HEK293 (cell line): ENCODE data around the gene CISH.

Experiments used
- GLIS2 ChIP-seq: fragments of 450-650 bp; formaldehyde crosslinking; IDR thresholded peaks from 2 replicates; pipeline ENCODE4 v1.5.1; 2016; ENCODE audit warnings: missing biosample characterization, missing genetic modification characterization
- IKZF3 ChIP-seq: fragments of 450-650 bp; IDR thresholded peaks from 2 replicates; pipeline ENCODE4 v1.5.0; 2018; ENCODE audit warnings: missing biosample characterization, mild to moderate bottlenecking, missing genetic modification characterization, moderate library complexity
- PRDM1 ChIP-seq: fragments of 450-650 bp; formaldehyde crosslinking; IDR thresholded peaks from 2 replicates; pipeline ENCODE4; 2016; ENCODE audit warnings: missing biosample characterization, missing genetic modification characterization
- REPIN1 ChIP-seq: fragments of 450-650 bp; formaldehyde crosslinking; IDR thresholded peaks from 2 replicates; pipeline ENCODE4 v1.5.1; 2017; ENCODE audit warnings: missing biosample characterization, missing genetic modification characterization, low read depth
- ZBTB20 ChIP-seq: fragments of 450-650 bp; formaldehyde crosslinking; IDR thresholded peaks from 2 replicates; pipeline ENCODE4 v1.5.1; 2016; ENCODE audit warnings: missing biosample characterization, missing genetic modification characterization
- ZBTB48 ChIP-seq: fragments of 450-650 bp; formaldehyde crosslinking; IDR thresholded peaks from 2 replicates; pipeline ENCODE4 v1.5.1; 2016; ENCODE audit warnings: missing biosample characterization, missing genetic modification characterization
- ZEB2 ChIP-seq: fragments of 450-650 bp; formaldehyde crosslinking; IDR thresholded peaks from 2 replicates; pipeline ENCODE4 v1.5.1; 2016; ENCODE audit warnings: missing biosample characterization, missing genetic modification characterization
- ZFP41 ChIP-seq: fragments of 450-650 bp; formaldehyde crosslinking; IDR thresholded peaks from 2 replicates; pipeline ENCODE4 v1.5.1; 2016; ENCODE audit warnings: missing biosample characterization, missing genetic modification characterization, borderline replicate concordance
- ZNF10 ChIP-seq: fragments of 450-650 bp; formaldehyde crosslinking; IDR thresholded peaks from 2 replicates; pipeline ENCODE4 v1.5.1; 2017; ENCODE audit warnings: missing biosample characterization, missing genetic modification characterization
- ZNF121 ChIP-seq: fragments of 450-650 bp; formaldehyde crosslinking; IDR thresholded peaks from 2 replicates; pipeline ENCODE4 v1.5.1; 2016; ENCODE audit warnings: missing biosample characterization, missing genetic modification characterization
- ZNF133 ChIP-seq: fragments of 450-650 bp; formaldehyde crosslinking; IDR thresholded peaks from 2 replicates; pipeline ENCODE4 v1.5.1; 2016; ENCODE audit warnings: missing biosample characterization, missing genetic modification characterization
- ZNF138 ChIP-seq: fragments of 450-650 bp; formaldehyde crosslinking; IDR thresholded peaks from 2 replicates; pipeline ENCODE4 v1.5.1; 2016; ENCODE audit warnings: missing biosample characterization, missing genetic modification characterization, borderline replicate concordance
- ZNF155 ChIP-seq: fragments of 450-650 bp; formaldehyde crosslinking; IDR thresholded peaks from 2 replicates; pipeline ENCODE4 v1.5.1; 2016; ENCODE audit warnings: missing biosample characterization, missing genetic modification characterization
- ZNF169 ChIP-seq: fragments of 450-650 bp; formaldehyde crosslinking; IDR thresholded peaks from 2 replicates; pipeline ENCODE4 v1.5.1; 2016; ENCODE audit warnings: missing biosample characterization, missing genetic modification characterization
- ZNF2 ChIP-seq: fragments of 450-650 bp; formaldehyde crosslinking; IDR thresholded peaks from 2 replicates; pipeline ENCODE4 v1.5.1; 2016; ENCODE audit warnings: missing biosample characterization, missing genetic modification characterization
- ZNF394 ChIP-seq: fragments of 450-650 bp; formaldehyde crosslinking; IDR thresholded peaks from 2 replicates; pipeline ENCODE4 v1.5.1; 2016; ENCODE audit warnings: missing biosample characterization, missing genetic modification characterization, mild to moderate bottlenecking, moderate library complexity, borderline replicate concordance
- ZNF560 ChIP-seq: fragments of 450-650 bp; formaldehyde crosslinking; IDR thresholded peaks from 2 replicates; pipeline ENCODE4 v1.5.1; 2017; ENCODE audit warnings: missing biosample characterization, missing genetic modification characterization, borderline replicate concordance
- ZNF623 ChIP-seq: fragments of 450-650 bp; formaldehyde crosslinking; IDR thresholded peaks from 2 replicates; pipeline ENCODE4 v1.5.1; 2016; ENCODE audit warnings: missing biosample characterization, missing genetic modification characterization
- ZNF624 ChIP-seq: fragments of 450-650 bp; formaldehyde crosslinking; IDR thresholded peaks from 2 replicates; pipeline ENCODE4 v1.5.1; 2017; ENCODE audit warnings: missing biosample characterization, missing genetic modification characterization
- ZSCAN23 ChIP-seq: fragments of 450-650 bp; formaldehyde crosslinking; IDR thresholded peaks from 2 replicates; pipeline ENCODE4 v1.5.1; 2016; ENCODE audit warnings: missing biosample characterization, missing genetic modification characterization
- TF ChIP-seq, protein P1 (sequence below): fragments of 450-650 bp; formaldehyde crosslinking; IDR thresholded peaks from 2 replicates; pipeline ENCODE4 v1.5.0; 2017; ENCODE audit warnings: missing biosample characterization, missing genetic modification characterization, borderline replicate concordance
- TF ChIP-seq, protein P2 (sequence below): fragments of 450-650 bp; formaldehyde crosslinking; IDR thresholded peaks from 2 replicates; pipeline ENCODE4 v1.5.1; 2016; ENCODE audit warnings: missing biosample characterization, missing genetic modification characterization
- TF ChIP-seq, protein P3 (sequence below): sonication (generic); formaldehyde crosslinking; IDR thresholded peaks from 2 replicates; pipeline ENCODE4 v1.8.1; 2022; ENCODE audit warnings: mild to moderate bottlenecking, moderate library complexity, missing genetic modification reagents
- TF ChIP-seq, protein P4 (sequence below): fragments of 450-650 bp; formaldehyde crosslinking; IDR thresholded peaks from 2 replicates; pipeline ENCODE4 v1.5.1; 2016; ENCODE audit warnings: missing biosample characterization, missing genetic modification characterization
- TF ChIP-seq, protein P5 (sequence below): fragments of 450-650 bp; formaldehyde crosslinking; IDR thresholded peaks from 2 replicates; pipeline ENCODE4 v1.5.1; 2016; ENCODE audit warnings: missing biosample characterization, missing genetic modification characterization
- TF ChIP-seq, protein P6 (sequence below): fragments of 450-650 bp; formaldehyde crosslinking; IDR thresholded peaks from 2 replicates; pipeline ENCODE4 v1.5.1; 2016; ENCODE audit warnings: missing biosample characterization, missing genetic modification characterization

CISH gene

DNA sequence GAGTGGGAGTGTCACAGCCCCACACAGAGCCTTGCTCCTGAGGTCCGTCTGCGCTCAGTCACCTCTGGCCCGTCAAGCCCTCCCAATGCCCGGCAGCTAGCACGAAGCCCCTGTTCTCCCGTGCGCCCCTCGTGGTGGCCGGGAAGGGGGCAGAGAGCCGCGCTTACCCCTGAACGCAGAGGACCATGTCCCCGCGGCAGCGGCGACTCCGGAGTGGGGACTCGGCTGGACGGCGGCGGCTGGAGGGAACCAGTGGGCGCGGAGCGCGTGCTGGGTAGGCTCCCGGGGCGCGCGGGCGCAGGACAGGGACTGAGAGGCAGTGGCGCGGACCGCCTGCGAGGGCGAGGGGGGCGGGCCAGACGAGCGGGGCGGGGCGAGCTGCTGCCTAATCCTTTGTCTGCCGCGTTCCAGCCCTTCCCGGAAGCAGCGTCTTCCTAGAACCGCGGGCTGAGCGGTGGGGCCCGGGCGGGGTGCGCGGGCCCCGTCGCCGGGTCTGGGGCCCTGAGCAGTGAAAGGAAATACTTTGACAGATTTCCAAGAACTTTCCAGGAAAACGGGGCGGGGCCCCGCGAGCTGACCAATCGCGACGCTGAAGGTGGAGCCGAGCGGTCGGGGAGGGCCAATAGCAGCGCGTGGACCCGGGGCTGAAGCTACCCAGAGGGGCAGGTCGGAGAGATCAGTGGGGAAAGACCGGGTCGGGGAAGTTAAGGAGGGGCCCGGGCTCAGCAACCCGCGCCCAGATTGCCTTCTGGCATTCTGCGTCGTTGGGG lies at the start of gene CISH (continued):
- TF ChIP-seq, protein P1, sequence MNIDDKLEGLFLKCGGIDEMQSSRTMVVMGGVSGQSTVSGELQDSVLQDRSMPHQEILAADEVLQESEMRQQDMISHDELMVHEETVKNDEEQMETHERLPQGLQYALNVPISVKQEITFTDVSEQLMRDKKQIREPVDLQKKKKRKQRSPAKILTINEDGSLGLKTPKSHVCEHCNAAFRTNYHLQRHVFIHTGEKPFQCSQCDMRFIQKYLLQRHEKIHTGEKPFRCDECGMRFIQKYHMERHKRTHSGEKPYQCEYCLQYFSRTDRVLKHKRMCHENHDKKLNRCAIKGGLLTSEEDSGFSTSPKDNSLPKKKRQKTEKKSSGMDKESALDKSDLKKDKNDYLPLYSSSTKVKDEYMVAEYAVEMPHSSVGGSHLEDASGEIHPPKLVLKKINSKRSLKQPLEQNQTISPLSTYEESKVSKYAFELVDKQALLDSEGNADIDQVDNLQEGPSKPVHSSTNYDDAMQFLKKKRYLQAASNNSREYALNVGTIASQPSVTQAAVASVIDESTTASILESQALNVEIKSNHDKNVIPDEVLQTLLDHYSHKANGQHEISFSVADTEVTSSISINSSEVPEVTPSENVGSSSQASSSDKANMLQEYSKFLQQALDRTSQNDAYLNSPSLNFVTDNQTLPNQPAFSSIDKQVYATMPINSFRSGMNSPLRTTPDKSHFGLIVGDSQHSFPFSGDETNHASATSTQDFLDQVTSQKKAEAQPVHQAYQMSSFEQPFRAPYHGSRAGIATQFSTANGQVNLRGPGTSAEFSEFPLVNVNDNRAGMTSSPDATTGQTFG (tag by site-specific recombination) = no peak
- TF ChIP-seq, protein P2, sequence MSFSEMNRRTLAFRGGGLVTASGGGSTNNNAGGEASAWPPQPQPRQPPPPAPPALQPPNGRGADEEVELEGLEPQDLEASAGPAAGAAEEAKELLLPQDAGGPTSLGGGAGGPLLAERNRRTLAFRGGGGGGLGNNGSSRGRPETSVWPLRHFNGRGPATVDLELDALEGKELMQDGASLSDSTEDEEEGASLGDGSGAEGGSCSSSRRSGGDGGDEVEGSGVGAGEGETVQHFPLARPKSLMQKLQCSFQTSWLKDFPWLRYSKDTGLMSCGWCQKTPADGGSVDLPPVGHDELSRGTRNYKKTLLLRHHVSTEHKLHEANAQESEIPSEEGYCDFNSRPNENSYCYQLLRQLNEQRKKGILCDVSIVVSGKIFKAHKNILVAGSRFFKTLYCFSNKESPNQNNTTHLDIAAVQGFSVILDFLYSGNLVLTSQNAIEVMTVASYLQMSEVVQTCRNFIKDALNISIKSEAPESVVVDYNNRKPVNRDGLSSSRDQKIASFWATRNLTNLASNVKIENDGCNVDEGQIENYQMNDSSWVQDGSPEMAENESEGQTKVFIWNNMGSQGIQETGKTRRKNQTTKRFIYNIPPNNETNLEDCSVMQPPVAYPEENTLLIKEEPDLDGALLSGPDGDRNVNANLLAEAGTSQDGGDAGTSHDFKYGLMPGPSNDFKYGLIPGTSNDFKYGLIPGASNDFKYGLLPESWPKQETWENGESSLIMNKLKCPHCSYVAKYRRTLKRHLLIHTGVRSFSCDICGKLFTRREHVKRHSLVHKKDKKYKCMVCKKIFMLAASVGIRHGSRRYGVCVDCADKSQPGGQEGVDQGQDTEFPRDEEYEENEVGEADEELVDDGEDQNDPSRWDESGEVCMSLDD (tag by site-specific recombination) = no peak; the same call in 1 of the 2 replicates
- TF ChIP-seq ZNF121 (tag by site-specific recombination) = no peak
- no peak for TF ChIP-seq ZFP41 (tag by site-specific recombination)
- TF ChIP-seq ZNF10 (tag by site-specific recombination) = peak; percentile 61; the same call in 1 of the 2 replicates
- TF ChIP-seq IKZF3 (tag by site-specific recombination) = peak; percentile 95
- peak; percentile 31; the same call in 1 of the 2 replicates for TF ChIP-seq ZNF2 (tag by site-specific recombination)
- no peak for TF ChIP-seq ZNF133 (tag by site-specific recombination)
- TF ChIP-seq ZNF623 (tag by site-specific recombination) = no peak
- TF ChIP-seq ZSCAN23 (tag by site-specific recombination) = no peak
- TF ChIP-seq ZNF169 (tag by site-specific recombination) = no peak
- no peak for TF ChIP-seq ZNF394 (tag by site-specific recombination)
- TF ChIP-seq ZBTB48 (tag by site-specific recombination) = 0 out of 2 replicates have a peak, but pooled peaks have one; percentile 13
- TF ChIP-seq PRDM1 = no peak
- TF ChIP-seq, protein P3, sequence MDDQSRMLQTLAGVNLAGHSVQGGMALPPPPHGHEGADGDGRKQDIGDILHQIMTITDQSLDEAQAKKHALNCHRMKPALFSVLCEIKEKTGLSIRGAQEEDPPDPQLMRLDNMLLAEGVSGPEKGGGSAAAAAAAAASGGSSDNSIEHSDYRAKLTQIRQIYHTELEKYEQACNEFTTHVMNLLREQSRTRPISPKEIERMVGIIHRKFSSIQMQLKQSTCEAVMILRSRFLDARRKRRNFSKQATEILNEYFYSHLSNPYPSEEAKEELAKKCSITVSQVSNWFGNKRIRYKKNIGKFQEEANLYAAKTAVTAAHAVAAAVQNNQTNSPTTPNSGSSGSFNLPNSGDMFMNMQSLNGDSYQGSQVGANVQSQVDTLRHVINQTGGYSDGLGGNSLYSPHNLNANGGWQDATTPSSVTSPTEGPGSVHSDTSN (CRISPR knock-in tag) = no peak
- peak; percentile 99 for TF ChIP-seq ZBTB20 (tag by site-specific recombination)
- peak; percentile 84 for TF ChIP-seq GLIS2 (tag by site-specific recombination)
- TF ChIP-seq ZNF624 = no peak
- no peak for TF ChIP-seq ZNF155 (tag by site-specific recombination)
- TF ChIP-seq, protein P4, sequence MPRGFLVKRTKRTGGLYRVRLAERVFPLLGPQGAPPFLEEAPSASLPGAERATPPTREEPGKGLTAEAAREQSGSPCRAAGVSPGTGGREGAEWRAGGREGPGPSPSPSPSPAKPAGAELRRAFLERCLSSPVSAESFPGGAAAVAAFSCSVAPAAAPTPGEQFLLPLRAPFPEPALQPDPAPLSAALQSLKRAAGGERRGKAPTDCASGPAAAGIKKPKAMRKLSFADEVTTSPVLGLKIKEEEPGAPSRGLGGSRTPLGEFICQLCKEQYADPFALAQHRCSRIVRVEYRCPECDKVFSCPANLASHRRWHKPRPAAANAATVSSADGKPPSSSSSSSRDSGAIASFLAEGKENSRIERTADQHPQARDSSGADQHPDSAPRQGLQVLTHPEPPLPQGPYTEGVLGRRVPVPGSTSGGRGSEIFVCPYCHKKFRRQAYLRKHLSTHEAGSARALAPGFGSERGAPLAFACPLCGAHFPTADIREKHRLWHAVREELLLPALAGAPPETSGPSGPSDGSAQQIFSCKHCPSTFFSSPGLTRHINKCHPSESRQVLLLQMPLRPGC = no peak
- no peak for TF ChIP-seq ZNF560 (tag by site-specific recombination)
- TF ChIP-seq, protein P5, sequence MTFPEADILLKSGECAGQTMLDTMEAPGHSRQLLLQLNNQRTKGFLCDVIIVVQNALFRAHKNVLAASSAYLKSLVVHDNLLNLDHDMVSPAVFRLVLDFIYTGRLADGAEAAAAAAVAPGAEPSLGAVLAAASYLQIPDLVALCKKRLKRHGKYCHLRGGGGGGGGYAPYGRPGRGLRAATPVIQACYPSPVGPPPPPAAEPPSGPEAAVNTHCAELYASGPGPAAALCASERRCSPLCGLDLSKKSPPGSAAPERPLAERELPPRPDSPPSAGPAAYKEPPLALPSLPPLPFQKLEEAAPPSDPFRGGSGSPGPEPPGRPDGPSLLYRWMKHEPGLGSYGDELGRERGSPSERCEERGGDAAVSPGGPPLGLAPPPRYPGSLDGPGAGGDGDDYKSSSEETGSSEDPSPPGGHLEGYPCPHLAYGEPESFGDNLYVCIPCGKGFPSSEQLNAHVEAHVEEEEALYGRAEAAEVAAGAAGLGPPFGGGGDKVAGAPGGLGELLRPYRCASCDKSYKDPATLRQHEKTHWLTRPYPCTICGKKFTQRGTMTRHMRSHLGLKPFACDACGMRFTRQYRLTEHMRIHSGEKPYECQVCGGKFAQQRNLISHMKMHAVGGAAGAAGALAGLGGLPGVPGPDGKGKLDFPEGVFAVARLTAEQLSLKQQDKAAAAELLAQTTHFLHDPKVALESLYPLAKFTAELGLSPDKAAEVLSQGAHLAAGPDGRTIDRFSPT (tag by site-specific recombination) = peak; percentile 26; the same call in 1 of the 2 replicates
- no peak for TF ChIP-seq ZNF138 (tag by site-specific recombination)
- TF ChIP-seq, protein P6, sequence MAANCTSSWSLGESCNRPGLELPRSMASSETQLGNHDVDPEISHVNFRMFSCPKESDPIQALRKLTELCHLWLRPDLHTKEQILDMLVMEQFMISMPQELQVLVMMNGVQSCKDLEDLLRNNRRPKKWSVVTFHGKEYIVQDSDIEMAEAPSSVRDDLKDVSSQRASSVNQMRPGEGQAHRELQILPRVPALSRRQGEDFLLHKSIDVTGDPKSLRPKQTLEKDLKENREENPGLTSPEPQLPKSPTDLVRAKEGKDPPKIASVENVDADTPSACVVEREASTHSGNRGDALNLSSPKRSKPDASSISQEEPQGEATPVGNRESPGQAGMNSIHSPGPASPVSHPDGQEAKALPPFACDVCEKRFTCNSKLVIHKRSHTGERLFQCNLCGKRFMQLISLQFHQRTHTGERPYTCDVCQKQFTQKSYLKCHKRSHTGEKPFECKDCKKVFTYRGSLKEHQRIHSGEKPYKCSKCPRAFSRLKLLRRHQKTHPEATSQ = no peak
- no peak for TF ChIP-seq REPIN1
- peak; percentile 62; the same call in 1 of the 2 replicates for TF ChIP-seq ZEB2
